K562 (cell line): ENCODE results near the gene H2BK1. TPM values are rescaled to one million over a fixed set of nuclear protein-coding genes. Genes with fewer than 3 reads are reported as not detected.

Source experiments
- CBX3 ChIP-seq, 2 experiments: IDR thresholded peaks; 1 replicate in 1 of 2; 2 replicates in 1 of 2; pipeline ENCODE4 v1.6.1; 2012; ENCODE audit warnings: inconsistent platforms in 2 of 2, low read length in 2 of 2, borderline replicate concordance in 1 of 2, control low read depth in 1 of 2
- GABPB2 ChIP-seq: fragments of 250-450 bp; sonication (Bioruptor Pico); conservative IDR thresholded peaks from 2 replicates; pipeline ENCODE4 v1.5.1; 2021; ENCODE audit warnings: mild to moderate bottlenecking
- KDM1A ChIP-seq, 2 experiments: fragments of 450-650 bp; IDR thresholded peaks; 2 replicates each; pipeline ENCODE4 v1.6.1; 2016; ENCODE audit warnings: mild to moderate bottlenecking in 2 of 2
- MCM3 ChIP-seq: fragments of 450-650 bp; IDR thresholded peaks from 2 replicates; pipeline ENCODE4 v1.6.1; 2016
- PML ChIP-seq: IDR thresholded peaks from 2 replicates; pipeline ENCODE4 v1.6.1; 2012; ENCODE audit warnings: low read length, inconsistent platforms
- SAP30 ChIP-seq: fragments of 200-600 bp; sonication (generic); IDR thresholded peaks from 2 replicates; pipeline ENCODE4 v1.6.1; 2012; ENCODE audit warnings: borderline replicate concordance, low read depth, mild to moderate bottlenecking, moderate library complexity, low read length, control low read depth, inconsistent platforms; ENCODE audit not compliant: insufficient read depth, poor library complexity, severe bottlenecking
- SIN3A ChIP-seq, 2 experiments: fragments of 150-350 bp in 1 of 2; IDR thresholded peaks; 2 replicates each; pipeline ENCODE4 v1.6.1; 2011 to 2016; ENCODE audit warnings: borderline replicate concordance in 2 of 2, low read depth in 2 of 2, low read length in 2 of 2, mild to moderate bottlenecking in 2 of 2, moderate library complexity in 2 of 2; ENCODE audit not compliant: control insufficient read depth in 1 of 2
- XRCC5 ChIP-seq: fragments of 200-400 bp; formaldehyde crosslinking; IDR thresholded peaks from 2 replicates; pipeline ENCODE4 v1.6.1; 2017; ENCODE audit warnings: low read depth, mild to moderate bottlenecking, low read length
- ZC3H4 ChIP-seq: sonication (generic); formaldehyde crosslinking; IDR thresholded peaks from 2 replicates; pipeline ENCODE4 v1.9.0; 2021; ENCODE audit warnings: missing genetic modification reagents, borderline replicate concordance
- ZNF146 ChIP-seq: IDR thresholded peaks from one replicate; pipeline ENCODE4 v1.6.1; 2018; ENCODE audit warnings: missing compliant biosample characterization; ENCODE audit not compliant: unreplicated experiment
- polyA plus RNA-seq, 8 experiments: library from polyadenylated mRNA; depleted of rRNA in 4 of 8; stranded (reverse) in 5 of 8; unstranded in 3 of 8; fragments of >200 nt; fragmentation: Nextera tagmentation in 2 of 8; fragmentation: Illumina TruSeq in 1 of 8; extraction: Ambion mirVana in 2 of 8; extraction: Trizol in 1 of 8; gene quantifications; 2 replicates each; pipeline versions ENCODE4 v1.2.1 to v1.2.3, GENCODE V29; 2011 to 2014; ENCODE audit warnings: inconsistent platforms in 1 of 8, missing spikeins in 1 of 8
- total RNA-seq, 7 experiments: library from RNA; depleted of rRNA in 6 of 7; stranded (reverse); fragments of >200 nt in 6 of 7; fragmentation: Illumina TruSeq in 2 of 7; extraction: Trizol in 2 of 7; gene quantifications; 2 replicates each; pipeline versions ENCODE4 v1.2.1 to v1.2.3, GENCODE V29; 2011 to 2021; ENCODE audit warnings: low replicate concordance in 1 of 7
- TF ChIP-seq, protein P1 (sequence below), 2 experiments: IDR thresholded peaks; 2 replicates each; pipeline ENCODE4 v1.6.1; 2012; ENCODE audit warnings: improper control_type of control experiment in 2 of 2, low read depth in 2 of 2, low read length in 2 of 2, borderline replicate concordance in 1 of 2
- TF ChIP-seq, protein P2 (sequence below): fragments of 250-450 bp; sonication (Bioruptor Pico); IDR thresholded peaks from 2 replicates; pipeline ENCODE4 v1.8.0; 2021; ENCODE audit warnings: moderate library complexity, mild to moderate bottlenecking, inconsistent platforms
- TF ChIP-seq, protein P3 (sequence below): sonication (generic); formaldehyde crosslinking; IDR thresholded peaks from 2 replicates; pipeline ENCODE4 v1.8.0; 2022; ENCODE audit warnings: mild to moderate bottlenecking, missing genetic modification reagents, borderline replicate concordance
- TF ChIP-seq, protein P4 (sequence below): fragments of 450-650 bp; IDR thresholded peaks from 2 replicates; pipeline ENCODE4 v1.6.1; 2016; ENCODE audit warnings: borderline replicate concordance
- TF ChIP-seq, protein P5 (sequence below): fragments of 450-650 bp; IDR thresholded peaks from 2 replicates; pipeline ENCODE4 v1.6.1; 2018; ENCODE audit not compliant: partially characterized antibody

H2BK1 gene
- total and polyA plus RNA-seq, 9 of the 15 experiments (the other 6 are each of a cell fraction or from before 2014, with no cell fraction given), result not detected

DNA sequence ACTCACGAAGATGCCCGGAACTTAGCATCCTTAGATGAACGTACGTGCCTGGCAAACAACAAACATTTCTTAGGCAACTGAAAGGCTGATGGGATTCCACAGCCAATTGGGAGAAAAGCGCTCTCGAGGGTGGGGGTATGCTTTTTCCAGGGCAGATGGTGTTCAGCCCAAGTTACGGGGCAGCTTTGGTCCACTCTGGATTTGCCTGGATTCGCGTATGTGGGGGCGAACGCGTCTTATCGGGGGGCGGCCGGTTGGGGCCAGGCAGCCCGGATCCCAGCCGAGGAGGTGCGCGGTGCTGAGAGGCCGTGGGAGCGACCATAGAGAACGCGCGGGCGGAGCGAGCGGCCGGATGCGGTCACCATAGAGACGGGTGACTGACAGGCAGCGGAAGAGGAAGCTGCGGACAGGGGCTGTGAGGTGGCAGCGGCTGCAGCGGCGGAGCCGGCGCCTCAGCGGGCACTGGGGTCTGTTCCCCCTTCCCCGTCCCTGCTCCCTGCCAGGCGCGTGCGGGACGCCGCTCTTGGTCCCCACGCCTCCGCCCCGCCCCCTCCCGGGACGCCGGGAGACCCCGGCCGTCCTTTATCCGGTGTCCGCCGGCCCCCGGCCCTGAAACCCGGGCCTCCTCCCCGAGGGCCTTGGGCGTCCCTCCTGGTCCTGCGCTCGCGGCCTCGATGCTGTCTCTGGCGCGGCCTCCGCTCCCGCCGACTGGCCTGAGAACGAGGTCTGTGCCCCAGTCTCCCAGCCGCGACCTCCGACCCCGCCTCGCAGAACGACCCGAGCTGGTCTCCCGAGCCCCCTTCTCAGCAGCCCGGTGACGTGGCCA, 22.0 kb upstream of the H2BK1 start, which contains the start of gene CHPF2 (continued):
- TF ChIP-seq KDM1A (IDR thresholded peaks at IDR 0.05) (peak; percentile 69 to 71), CBX3 (IDR thresholded peaks at IDR 0.05; ENCODE audit: borderline replicate concordance in 1 of 2, low read length in 2 of 2) (no peak; a peak in 1 of 3 replicates), GABPB2 (CRISPR knock-in tag) (no peak), SIN3A (IDR thresholded peaks at IDR 0.05; ENCODE audit: borderline replicate concordance in 2 of 2, control insufficient read depth in 1 of 2, low read depth in 2 of 2, low read length in 2 of 2) (peak in 1 of 2 experiments; percentile 74; a peak in 1 of 4 replicates), PML (peak; percentile 67; the same call in 1 of the 2 replicates), ZNF146 (no peak), SAP30 (peak; percentile 27), ZC3H4 (CRISPR knock-in tag) (no peak), MCM3 (no peak), XRCC5 (0 out of 2 replicates have a peak, but pooled peaks have one; percentile 42)
- TF ChIP-seq, protein P1, sequence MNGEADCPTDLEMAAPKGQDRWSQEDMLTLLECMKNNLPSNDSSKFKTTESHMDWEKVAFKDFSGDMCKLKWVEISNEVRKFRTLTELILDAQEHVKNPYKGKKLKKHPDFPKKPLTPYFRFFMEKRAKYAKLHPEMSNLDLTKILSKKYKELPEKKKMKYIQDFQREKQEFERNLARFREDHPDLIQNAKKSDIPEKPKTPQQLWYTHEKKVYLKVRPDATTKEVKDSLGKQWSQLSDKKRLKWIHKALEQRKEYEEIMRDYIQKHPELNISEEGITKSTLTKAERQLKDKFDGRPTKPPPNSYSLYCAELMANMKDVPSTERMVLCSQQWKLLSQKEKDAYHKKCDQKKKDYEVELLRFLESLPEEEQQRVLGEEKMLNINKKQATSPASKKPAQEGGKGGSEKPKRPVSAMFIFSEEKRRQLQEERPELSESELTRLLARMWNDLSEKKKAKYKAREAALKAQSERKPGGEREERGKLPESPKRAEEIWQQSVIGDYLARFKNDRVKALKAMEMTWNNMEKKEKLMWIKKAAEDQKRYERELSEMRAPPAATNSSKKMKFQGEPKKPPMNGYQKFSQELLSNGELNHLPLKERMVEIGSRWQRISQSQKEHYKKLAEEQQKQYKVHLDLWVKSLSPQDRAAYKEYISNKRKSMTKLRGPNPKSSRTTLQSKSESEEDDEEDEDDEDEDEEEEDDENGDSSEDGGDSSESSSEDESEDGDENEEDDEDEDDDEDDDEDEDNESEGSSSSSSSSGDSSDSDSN (IDR thresholded peaks at IDR 0.05; ENCODE audit: borderline replicate concordance in 1 of 2, low read depth in 2 of 2, low read length in 2 of 2), result peak in 1 of 2 experiments; percentile 54; a peak in 1 of 4 replicates
- TF ChIP-seq, protein P2, sequence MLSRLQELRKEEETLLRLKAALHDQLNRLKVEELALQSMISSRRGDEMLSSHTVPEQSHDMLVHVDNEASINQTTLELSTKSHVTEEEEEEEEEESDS (CRISPR knock-in tag), result no peak
- TF ChIP-seq, protein P3, sequence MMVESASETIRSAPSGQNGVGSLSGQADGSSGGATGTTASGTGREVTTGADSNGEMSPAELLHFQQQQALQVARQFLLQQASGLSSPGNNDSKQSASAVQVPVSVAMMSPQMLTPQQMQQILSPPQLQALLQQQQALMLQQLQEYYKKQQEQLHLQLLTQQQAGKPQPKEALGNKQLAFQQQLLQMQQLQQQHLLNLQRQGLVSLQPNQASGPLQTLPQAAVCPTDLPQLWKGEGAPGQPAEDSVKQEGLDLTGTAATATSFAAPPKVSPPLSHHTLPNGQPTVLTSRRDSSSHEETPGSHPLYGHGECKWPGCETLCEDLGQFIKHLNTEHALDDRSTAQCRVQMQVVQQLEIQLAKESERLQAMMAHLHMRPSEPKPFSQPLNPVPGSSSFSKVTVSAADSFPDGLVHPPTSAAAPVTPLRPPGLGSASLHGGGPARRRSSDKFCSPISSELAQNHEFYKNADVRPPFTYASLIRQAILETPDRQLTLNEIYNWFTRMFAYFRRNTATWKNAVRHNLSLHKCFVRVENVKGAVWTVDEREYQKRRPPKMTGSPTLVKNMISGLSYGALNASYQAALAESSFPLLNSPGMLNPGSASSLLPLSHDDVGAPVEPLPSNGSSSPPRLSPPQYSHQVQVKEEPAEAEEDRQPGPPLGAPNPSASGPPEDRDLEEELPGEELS (CRISPR knock-in tag), result no peak
- TF ChIP-seq, protein P4, sequence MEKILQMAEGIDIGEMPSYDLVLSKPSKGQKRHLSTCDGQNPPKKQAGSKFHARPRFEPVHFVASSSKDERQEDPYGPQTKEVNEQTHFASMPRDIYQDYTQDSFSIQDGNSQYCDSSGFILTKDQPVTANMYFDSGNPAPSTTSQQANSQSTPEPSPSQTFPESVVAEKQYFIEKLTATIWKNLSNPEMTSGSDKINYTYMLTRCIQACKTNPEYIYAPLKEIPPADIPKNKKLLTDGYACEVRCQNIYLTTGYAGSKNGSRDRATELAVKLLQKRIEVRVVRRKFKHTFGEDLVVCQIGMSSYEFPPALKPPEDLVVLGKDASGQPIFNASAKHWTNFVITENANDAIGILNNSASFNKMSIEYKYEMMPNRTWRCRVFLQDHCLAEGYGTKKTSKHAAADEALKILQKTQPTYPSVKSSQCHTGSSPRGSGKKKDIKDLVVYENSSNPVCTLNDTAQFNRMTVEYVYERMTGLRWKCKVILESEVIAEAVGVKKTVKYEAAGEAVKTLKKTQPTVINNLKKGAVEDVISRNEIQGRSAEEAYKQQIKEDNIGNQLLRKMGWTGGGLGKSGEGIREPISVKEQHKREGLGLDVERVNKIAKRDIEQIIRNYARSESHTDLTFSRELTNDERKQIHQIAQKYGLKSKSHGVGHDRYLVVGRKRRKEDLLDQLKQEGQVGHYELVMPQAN, result no peak
- TF ChIP-seq, protein P5, sequence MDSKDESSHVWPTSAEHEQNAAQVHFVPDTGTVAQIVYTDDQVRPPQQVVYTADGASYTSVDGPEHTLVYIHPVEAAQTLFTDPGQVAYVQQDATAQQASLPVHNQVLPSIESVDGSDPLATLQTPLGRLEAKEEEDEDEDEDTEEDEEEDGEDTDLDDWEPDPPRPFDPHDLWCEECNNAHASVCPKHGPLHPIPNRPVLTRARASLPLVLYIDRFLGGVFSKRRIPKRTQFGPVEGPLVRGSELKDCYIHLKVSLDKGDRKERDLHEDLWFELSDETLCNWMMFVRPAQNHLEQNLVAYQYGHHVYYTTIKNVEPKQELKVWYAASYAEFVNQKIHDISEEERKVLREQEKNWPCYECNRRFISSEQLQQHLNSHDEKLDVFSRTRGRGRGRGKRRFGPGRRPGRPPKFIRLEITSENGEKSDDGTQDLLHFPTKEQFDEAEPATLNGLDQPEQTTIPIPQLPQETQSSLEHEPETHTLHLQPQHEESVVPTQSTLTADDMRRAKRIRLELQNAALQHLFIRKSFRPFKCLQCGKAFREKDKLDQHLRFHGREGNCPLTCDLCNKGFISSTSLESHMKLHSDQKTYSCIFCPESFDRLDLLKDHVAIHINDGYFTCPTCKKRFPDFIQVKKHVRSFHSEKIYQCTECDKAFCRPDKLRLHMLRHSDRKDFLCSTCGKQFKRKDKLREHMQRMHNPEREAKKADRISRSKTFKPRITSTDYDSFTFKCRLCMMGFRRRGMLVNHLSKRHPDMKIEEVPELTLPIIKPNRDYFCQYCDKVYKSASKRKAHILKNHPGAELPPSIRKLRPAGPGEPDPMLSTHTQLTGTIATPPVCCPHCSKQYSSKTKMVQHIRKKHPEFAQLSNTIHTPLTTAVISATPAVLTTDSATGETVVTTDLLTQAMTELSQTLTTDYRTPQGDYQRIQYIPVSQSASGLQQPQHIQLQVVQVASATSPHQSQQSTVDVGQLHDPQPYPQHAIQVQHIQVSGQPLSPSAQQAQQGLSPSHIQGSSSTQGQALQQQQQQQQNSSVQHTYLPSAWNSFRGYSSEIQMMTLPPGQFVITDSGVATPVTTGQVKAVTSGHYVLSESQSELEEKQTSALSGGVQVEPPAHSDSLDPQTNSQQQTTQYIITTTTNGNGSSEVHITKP, result peak; percentile 23
